CD14-positive monocyte (primary cell): ENCODE data around the gene COL26A1. TPM values are rescaled to one million over a fixed set of nuclear protein-coding genes. Genes with fewer than 3 reads are reported as not detected.

Experiments
- DNase-seq, 3 donors: peaks; one replicate each; pipeline ENCODE4 v3.0.0-alpha.2; 2011 to 2022
- H2AFZ ChIP-seq: 2 replicates; pipeline ENCODE4 v1.6.0; 2012; ENCODE audit warnings: mild to moderate bottlenecking, low read depth, low read length, inconsistent platforms; ENCODE audit not compliant: insufficient read depth, poor library complexity, severe bottlenecking
- H3K27ac ChIP-seq, 2 donors: 1 replicate in 1 of 2; 2 replicates in 1 of 2; pipeline ENCODE4 v1.5.1; 2012 to 2013; ENCODE audit warnings: low read length in 2 of 2, control low read depth in 1 of 2, inconsistent platforms in 1 of 2, low read depth in 1 of 2, mild to moderate bottlenecking in 1 of 2
- H3K27me3 ChIP-seq, 2 donors: one replicate each; pipeline versions ENCODE4 v1.6.0 to v1.6.1; 2011 to 2013; ENCODE audit warnings: low read length in 2 of 2; ENCODE audit not compliant: control insufficient read depth in 2 of 2, insufficient read depth in 2 of 2
- H3K36me3 ChIP-seq, 2 donors: replicated peaks in 1 of 2; 1 replicate in 1 of 2; 2 replicates in 1 of 2; pipeline versions ENCODE4 v1.5.1 to v1.6.1; 2012 to 2013; ENCODE audit warnings: low read length in 2 of 2, control low read depth in 1 of 2, inconsistent platforms in 1 of 2, mild to moderate bottlenecking in 1 of 2; ENCODE audit not compliant: insufficient read depth in 2 of 2, control insufficient read depth in 1 of 2
- H3K4me1 ChIP-seq, 2 donors: 1 replicate in 1 of 2; 2 replicates in 1 of 2; pipeline versions ENCODE4 v1.5.1 to v1.6.1; 2012 to 2013; ENCODE audit warnings: low read length in 2 of 2, control low read depth in 1 of 2, inconsistent platforms in 1 of 2, mild to moderate bottlenecking in 1 of 2, moderate library complexity in 1 of 2; ENCODE audit not compliant: insufficient read depth in 2 of 2, control insufficient read depth in 1 of 2
- H3K4me2 ChIP-seq: replicated peaks from 2 replicates; pipeline ENCODE3; 2012; ENCODE audit warnings: low read length, moderate library complexity, mild to moderate bottlenecking; ENCODE audit not compliant: poor library complexity, severe bottlenecking; ENCODE audit errors: extremely low read depth
- H3K4me3 ChIP-seq, 3 experiments: fragments of 200-600 bp in 1 of 3; sonication (generic) in 1 of 3; replicated peaks in 1 of 3; 1 replicate in 2 of 3; 2 replicates in 1 of 3; pipeline ENCODE4 v1.5.1; 2011 to 2013; ENCODE audit warnings: low read length in 3 of 3, mild to moderate bottlenecking in 3 of 3, control low read depth in 2 of 3, low read depth in 2 of 3, inconsistent platforms in 1 of 3, moderate library complexity in 1 of 3
- H3K79me2 ChIP-seq: 2 replicates; pipeline ENCODE4 v1.6.0; 2012; ENCODE audit warnings: mild to moderate bottlenecking, control low read depth, inconsistent platforms, low read length, moderate library complexity; ENCODE audit not compliant: insufficient read depth
- H3K9ac ChIP-seq: 2 replicates; pipeline ENCODE4 v1.6.0; 2017; ENCODE audit warnings: low read length, mild to moderate bottlenecking; ENCODE audit not compliant: insufficient read depth, poor library complexity, severe bottlenecking
- H3K9me3 ChIP-seq, 2 donors: replicated peaks in 1 of 2; 1 replicate in 1 of 2; 2 replicates in 1 of 2; pipeline versions ENCODE4 v1.5.1 to v1.6.1; 2012 to 2013; ENCODE audit warnings: low read length in 2 of 2, control low read depth in 1 of 2; ENCODE audit not compliant: control insufficient read depth in 1 of 2, insufficient read depth in 1 of 2
- H4K20me1 ChIP-seq: 2 replicates; pipeline ENCODE4 v1.6.0; 2012; ENCODE audit warnings: mild to moderate bottlenecking, low read length, control low read depth, moderate library complexity; ENCODE audit not compliant: insufficient read depth
- H3K27ac Mint-ChIP-seq, 7 donors: one replicate each; pipeline ENCODE4 v1.8.0; 2020; ENCODE audit warnings: mild to moderate bottlenecking in 7 of 7, mixed read lengths in 7 of 7, moderate library complexity in 6 of 7, inconsistent platforms in 2 of 7
- H3K27me3 Mint-ChIP-seq, 3 donors: one replicate each; pipeline ENCODE4 v1.8.0; 2021 to 2022; ENCODE audit warnings: low read depth in 3 of 3, mild to moderate bottlenecking in 3 of 3, mixed read lengths in 3 of 3, moderate library complexity in 3 of 3, inconsistent platforms in 1 of 3
- H3K36me3 Mint-ChIP-seq, 2 donors: one replicate each; pipeline ENCODE4 v1.8.0; 2020; ENCODE audit warnings: mixed read lengths in 2 of 2, inconsistent platforms in 1 of 2, mild to moderate bottlenecking in 1 of 2
- H3K4me1 Mint-ChIP-seq: one replicate; pipeline ENCODE4 v1.8.0; 2020; ENCODE audit warnings: mild to moderate bottlenecking, mixed read lengths
- H3K4me3 Mint-ChIP-seq, 2 donors: one replicate each; pipeline ENCODE4 v1.8.0; 2020; ENCODE audit warnings: mild to moderate bottlenecking in 2 of 2, mixed read lengths in 2 of 2, moderate library complexity in 1 of 2
- H3K9me3 Mint-ChIP-seq, 7 donors: one replicate each; pipeline ENCODE4 v1.8.0; 2020 to 2022; ENCODE audit warnings: mixed read lengths in 7 of 7, mild to moderate bottlenecking in 6 of 7, moderate library complexity in 6 of 7, inconsistent platforms in 2 of 7
- CTCF ChIP-seq: fragments of 200-600 bp; IDR thresholded peaks from one replicate; pipeline ENCODE4 v1.8.0; 2022; ENCODE audit warnings: antibody characterized with exemption, mild to moderate bottlenecking
- WGBS: methylation state at CpG from one replicate; pipeline ENCODE4 v1.1.5; 2013; ENCODE audit warnings: missing lambda C conversion rate; ENCODE audit not compliant: insufficient coverage; 5-methylcytosine and 5-hydroxymethylcytosine counted together
- intact Hi-C, 2 donors: fragments of 100-400 bp; cut with micrococcal nuclease; formaldehyde crosslinking; loops; one replicate each; pipeline versions ENCODE4 v1.15.0 to v1.15.1; 2023
- polyA plus RNA-seq, 3 donors: library from polyadenylated mRNA; depleted of rRNA in 1 of 3; unstranded in 2 of 3; stranded (reverse) in 1 of 3; fragments of 300-500 nt in 2 of 3; fragments of >200 nt in 1 of 3; fragmentation: Illumina TruSeq in 2 of 3; gene quantifications; 1 replicate in 2 of 3; 2 replicates in 1 of 3; pipeline ENCODE4 v1.2.3, GENCODE V29; 2012 to 2021

COL26A1 gene
- polyA plus RNA-seq, 3 donors: not detected

GRCh38 chr7:101598986-101599771, 236.5 kb downstream of the COL26A1 start:
- no peak overlapping the region for H2AFZ ChIP-seq
- H3K36me3 Mint-ChIP-seq: no peaks in the 10 kb centered on the region

GRCh38 chr7:101599787-101600186, 237.1 kb downstream of the COL26A1 start:
- no peak for DNase-seq
- peaks cover 0 to 4% (median 0%) of the 10 kb centered on the region in 3 donors for H3K27me3 Mint-ChIP-seq
- H4K20me1 ChIP-seq: no peaks in the 10 kb centered on the region
- H3K4me3 Mint-ChIP-seq: no peak overlapping the region
- no peaks in the 10 kb centered on the region for H3K9me3 ChIP-seq
- no peaks in the 10 kb centered on the region for H3K36me3 ChIP-seq
- WGBS: no CpG with 5 or more reads among the region's 3 CpGs
- H3K4me3 ChIP-seq: no peak overlapping the region
- H2AFZ ChIP-seq: no peak overlapping the region
- H3K27me3 ChIP-seq: no peaks in the 10 kb centered on the region
- no peaks in the 10 kb centered on the region for H3K36me3 Mint-ChIP-seq
- H3K4me1 ChIP-seq: no peaks in the 10 kb centered on the region
- no peak overlapping the region for H3K27ac ChIP-seq
- no peaks in the 10 kb centered on the region for H3K4me1 Mint-ChIP-seq
- H3K79me2 ChIP-seq: no peaks in the 10 kb centered on the region
- no peak overlapping the region for H3K27ac Mint-ChIP-seq
- H3K4me2 ChIP-seq: no peak overlapping the region
- no peak for TF ChIP-seq CTCF
- no peaks in the 10 kb centered on the region for H3K9me3 Mint-ChIP-seq
- H3K9ac ChIP-seq: no peak overlapping the region
- intact Hi-C loops: loop anchor here (5.0 to 10.0 kb wide), 2 partner anchors 213 to 635 kb away; no protein-coding TSS in a partner anchor

More at GRCh38 chr7:101598986-101599771, 236.5 kb downstream of the COL26A1 start:
- 88% methylated on average over 14 of the region's 16 CpGs for WGBS
- Histone ChIP-seq H3K36me3 (no peaks in the 10 kb centered on the region), H3K4me3 (no peak overlapping the region), H3K27ac (no peak overlapping the region), H3K9ac (no peak overlapping the region), H3K79me2 (no peaks in the 10 kb centered on the region), H3K9me3 (no peaks in the 10 kb centered on the region), H4K20me1 (no peaks in the 10 kb centered on the region), H3K4me1 (no peaks in the 10 kb centered on the region), H3K4me2 (no peak overlapping the region), H3K27me3 (no peaks in the 10 kb centered on the region)
- intact Hi-C loops: no loop called here
- no peak for TF ChIP-seq CTCF
- Mint-ChIP-seq H3K9me3 (no peaks in the 10 kb centered on the region), H3K4me3 (no peak overlapping the region), H3K27me3 (peaks cover 0 to 4% (median 0%) of the 10 kb centered on the region in 3 donors), H3K4me1 (no peaks in the 10 kb centered on the region), H3K27ac (no peak overlapping the region)
- no peak for DNase-seq
